Stimulated activated CD4-positive, alpha-beta T cell treated with anti-CD3 and anti-CD28 coated beads, Interleukin-2, amount 100 ng/mL, for 24 hours (primary cell): ENCODE data around the gene IQSEC1.

ENCODE experiments used
- DNase-seq, 2 donors: peaks; one replicate each; pipeline ENCODE4 v3.0.0-alpha.2; 2020

IQSEC1 gene

DNA sequence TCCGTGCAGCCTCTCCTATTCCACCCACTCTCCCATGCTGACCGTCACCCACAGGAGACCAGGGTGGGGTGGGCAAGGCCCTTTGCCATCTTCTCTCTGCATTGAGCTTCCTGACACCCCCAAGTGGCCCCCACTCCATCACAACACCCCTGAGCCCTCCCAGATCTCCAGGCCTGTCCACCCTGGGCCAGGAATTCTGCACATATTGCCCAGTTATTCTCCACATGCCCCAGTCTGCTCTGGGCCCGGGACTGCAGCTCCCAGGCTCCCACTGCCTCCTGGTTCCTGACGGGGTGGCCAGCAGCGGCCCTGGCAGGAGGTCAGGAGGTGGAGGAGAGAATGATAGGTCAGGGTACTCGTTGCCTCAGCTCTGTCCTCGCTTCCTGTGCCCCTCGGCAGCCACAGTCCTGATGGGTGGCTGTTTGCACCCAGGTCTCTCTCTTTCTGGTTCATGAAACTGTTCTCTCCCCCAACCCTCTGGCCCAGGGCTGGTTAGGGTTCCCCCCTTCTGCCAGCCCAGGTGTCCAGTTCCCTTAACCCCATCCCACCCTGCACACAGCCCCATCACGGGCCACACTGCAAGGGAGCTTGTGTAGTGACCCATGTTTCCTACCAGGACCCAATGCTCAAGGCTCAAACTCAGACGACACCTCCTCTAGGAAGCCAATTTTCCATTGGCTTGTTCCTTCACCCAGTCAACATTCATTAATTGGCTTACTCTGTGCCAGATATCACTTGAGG lies 47.3 kb downstream of the IQSEC1 start:
- DNase-seq: no peak

DNA sequence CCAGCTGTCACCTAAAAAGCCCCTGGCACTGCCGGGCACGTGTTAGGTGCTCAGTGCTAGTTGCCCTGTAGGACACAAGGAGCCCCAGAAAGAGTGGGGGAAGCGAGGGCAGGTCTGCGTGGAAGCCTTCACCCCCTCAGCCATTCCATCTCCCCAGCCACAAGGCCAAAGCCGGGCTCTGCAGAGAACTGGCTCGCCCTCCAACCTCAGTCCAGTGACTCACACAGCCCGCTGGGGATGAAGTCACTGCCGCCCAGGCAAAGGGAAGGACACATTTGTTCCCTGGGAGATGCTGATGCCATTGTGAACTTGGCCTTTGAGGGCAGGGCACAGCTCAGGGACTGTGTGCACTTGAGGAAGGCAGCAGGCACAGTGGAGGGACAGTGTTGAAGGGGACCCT lies 48.1 kb downstream of the IQSEC1 start:
- DNase-seq: no peak

DNA sequence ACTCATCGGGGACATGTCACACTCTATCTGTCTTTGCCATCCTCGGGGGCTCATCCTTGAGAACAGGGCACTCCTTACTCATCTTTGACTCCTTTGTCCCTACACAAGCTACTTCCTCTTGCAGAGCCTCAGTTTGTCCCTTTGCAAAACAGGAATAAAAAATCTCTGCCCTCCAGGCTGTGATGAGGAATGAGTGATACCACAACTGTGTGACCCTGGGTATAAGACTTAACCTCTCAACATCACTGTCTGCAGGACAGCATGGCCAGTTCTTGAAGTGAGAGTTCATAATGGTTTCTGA lies 48.5 kb downstream of the IQSEC1 start:
- DNase-seq: no peak

DNA sequence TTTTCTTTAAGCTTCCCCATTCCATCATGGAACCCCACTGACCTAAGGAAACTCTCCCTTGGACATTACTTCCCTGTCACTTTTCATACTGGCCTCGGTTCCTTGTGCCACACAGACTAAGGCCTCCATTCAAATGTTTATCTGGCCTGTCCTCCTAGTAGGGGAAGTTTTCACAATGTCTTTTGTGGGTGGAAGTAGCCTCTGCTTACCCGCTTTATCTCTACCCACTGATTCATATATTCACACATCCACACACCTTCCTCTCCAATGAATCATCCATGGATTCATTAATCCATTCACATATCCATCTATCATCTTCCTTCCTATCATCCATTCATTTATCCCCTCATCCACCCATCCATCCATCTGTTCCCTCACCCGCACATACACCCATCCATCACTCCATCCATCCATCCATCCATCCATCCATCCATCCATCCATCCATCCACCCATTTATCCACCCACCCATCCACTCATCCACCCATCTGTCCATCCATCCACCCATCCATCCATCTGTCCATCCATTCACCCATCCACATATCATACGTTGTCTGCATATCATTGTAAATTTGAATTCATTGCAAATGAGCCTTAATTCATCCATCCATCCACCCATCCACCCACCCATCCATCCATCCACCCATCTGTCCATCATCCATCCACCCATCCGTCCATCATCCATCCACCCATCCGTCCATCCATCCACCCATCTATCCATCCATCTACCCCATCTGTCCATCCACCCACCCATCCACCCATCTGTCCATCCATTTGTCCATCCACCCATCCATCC lies 49.1 kb downstream of the IQSEC1 start:
- no peak for DNase-seq

DNA sequence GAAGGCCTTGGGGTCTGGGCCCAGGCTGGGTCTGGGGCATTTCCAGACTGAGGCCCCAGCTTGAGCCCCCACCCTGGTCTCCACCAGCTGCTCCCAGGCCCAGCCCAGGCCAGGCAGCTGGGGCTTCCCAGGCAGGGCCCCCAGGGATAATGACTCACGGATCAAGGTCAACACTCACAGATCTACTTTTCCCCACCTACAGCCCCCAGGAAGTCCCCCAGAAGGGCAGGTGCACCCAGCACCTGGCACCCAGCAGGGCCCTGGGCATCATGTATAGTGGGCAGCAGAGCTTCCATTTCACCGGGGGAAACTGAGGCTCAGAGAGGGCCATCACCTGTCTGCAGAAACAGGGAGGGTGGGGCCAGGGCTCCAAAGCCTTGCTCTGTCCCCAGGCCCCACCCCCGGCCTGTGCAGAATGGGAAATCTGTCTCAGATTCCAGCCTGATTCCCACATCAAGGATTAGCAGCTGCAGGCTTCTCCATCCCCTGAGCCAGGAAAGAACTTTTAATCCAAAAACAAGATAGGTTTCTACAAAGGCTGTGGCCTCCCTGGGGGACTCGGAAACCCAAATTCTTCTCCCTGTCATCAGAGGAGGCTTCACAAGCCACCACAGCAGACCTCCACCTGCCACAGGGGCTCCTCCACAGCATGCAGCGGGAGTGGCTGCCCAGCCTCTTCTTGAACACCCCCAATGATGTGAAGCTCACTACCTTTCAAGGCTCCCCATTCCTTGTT lies 49.8 kb downstream of the IQSEC1 start:
- no peak for DNase-seq

DNA sequence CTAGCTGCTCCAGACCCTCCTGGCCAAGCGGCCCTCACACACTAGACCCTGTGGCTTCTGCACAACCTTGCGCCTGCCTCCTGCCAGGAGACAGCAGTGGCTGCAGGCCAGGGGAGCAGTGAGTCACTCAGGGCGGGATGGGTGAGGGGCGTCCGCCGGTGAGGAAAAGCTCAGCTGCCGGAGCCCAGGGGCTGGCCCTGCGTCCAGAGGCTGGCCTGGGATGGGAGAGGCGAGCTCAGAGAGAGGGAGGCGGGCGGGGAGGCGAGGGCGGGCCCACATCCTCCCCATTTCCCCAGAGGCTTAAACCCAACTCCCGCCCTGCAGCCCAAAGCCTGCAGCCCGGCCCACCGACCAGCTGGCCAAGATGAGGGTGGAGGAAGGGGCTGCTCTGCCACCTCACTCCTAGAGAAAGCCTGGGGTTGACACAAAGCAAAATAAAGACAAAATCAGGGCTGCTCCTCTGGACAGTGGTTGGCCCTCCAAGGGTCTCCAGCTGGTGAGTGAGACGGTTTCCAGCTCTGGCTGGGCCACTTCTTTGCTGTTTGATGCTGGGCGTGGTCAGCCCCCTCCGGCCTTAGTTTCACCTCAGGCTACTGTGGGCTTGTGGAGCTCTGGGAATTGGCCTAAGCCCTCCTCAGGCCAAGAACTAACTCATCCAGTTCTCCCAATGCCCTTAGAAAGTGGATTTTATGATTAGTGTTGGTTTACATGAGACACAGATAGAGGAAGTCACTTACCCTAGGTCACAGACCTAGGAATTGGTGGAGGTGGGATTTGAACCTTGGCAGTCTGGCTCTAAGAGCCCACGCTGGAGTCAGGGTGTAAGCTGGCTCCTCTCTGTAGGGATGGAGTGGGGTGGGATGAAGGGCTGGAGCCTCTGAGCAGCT lies 50.6 kb downstream of the IQSEC1 start:
- no peak for DNase-seq

DNA sequence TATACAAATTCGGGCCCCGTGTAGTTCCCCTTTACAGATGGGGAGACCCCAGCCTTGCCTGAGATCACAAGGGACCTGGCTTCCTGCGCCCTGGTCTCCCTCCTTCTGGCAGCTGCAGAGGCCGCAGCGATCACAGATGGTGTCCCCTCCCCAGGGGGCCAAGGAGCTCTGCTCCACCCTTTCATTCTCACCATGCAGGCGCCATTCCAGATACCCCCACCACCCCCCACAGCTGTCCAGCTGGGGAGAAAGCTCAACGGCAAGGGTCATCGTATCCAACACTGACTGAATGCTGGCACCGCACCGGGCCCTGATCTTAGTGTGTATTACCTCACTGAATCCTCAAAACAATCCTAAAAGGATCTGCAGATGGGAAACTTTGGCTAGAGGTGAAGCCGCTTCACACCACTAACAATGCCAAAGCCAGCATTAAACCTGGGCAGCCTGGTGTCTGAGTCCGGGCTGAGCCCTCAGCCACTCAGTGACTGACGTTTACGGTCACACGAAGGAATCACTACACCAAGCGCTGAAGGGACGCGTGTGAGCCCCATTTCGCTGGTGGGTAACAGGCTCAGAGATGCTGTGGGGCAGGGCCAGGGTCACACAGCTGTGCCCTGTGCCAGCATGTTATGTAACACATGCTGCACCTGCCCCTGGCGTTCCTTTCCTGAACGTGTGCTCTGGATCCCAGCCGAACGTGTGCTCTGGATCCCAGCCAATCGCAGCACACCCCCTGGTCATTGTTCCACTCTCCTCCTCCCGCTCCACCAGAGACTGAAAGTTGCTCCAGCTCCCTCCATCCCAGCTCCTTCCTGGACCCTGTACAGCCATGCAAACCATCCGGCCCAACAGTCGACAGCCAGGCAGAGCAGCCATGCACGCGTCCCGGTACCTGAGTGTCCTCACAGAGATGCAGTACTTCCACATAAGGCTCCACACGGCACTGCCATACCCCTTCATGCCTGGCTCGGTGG lies 51.8 kb downstream of the IQSEC1 start:
- DNase-seq: no peak

DNA sequence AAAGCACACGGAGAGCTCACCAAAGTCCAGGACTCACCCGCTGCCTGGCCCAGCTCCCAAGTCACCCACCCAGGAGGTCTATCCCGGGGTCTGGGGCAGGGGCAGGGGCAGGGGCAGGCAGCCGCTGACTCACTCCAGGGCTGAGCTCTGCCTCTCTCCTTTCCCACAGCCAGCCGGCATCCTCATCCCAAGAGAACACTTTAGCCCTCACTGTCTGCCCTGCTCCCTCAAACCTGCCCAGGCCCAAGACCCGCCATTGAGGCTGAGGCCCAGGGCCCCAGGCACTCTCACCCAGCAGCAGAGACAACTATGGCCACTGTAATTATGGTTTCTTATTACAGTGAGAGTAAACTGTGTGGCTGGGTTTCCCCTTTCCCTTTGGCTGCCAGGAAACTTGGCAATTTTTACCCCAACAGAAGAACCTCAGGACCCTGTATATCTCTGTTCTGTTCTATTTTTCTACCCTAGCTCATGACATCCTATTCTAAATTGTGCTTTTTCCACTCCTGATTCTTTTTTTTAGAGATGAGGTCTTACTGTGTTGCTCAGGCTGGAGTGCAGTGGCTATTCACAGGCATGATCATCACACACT lies 53.0 kb downstream of the IQSEC1 start:
- DNase-seq: no peak

DNA sequence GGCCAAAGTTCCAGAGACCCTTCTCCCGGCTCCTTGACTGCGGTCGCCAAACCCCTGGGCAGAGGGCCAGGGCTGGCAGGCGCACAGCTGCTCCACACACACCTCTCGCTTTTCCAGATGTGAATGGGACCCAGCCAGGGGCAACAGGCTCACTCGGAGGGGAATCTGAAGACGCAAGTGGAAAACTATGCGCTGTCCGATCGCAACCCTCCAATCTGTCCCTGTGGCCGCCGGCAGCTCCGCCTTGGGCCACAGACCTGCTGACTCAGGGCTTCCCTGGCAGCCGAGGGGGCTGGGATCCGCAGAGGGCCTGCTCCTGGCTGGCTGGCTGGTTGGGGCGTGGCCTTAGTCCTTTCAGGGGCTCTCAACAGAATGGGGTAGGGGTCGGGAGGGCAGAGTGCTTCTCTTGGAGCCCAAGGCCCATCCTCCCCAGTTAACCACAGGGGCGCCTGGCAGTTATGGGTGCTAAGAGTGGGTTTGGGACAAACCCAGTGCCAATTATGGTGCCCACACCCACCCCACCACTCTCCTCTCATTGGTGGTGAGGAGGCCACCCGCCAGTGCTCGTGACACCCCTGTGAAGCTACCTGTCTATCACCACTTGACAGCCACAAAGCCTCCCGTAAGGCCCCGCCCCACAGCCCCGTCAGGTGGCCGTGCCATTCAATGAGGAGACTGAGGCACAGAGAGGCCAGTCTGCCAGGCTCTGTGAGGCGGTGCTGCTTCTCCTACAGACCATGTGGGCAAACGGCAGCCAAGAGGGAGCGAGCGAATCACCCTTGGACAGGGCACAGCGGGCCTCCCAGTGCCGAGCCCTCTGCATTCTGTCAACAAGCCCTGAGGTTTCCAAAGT lies 53.8 kb downstream of the IQSEC1 start:
- DNase-seq: no peak

DNA sequence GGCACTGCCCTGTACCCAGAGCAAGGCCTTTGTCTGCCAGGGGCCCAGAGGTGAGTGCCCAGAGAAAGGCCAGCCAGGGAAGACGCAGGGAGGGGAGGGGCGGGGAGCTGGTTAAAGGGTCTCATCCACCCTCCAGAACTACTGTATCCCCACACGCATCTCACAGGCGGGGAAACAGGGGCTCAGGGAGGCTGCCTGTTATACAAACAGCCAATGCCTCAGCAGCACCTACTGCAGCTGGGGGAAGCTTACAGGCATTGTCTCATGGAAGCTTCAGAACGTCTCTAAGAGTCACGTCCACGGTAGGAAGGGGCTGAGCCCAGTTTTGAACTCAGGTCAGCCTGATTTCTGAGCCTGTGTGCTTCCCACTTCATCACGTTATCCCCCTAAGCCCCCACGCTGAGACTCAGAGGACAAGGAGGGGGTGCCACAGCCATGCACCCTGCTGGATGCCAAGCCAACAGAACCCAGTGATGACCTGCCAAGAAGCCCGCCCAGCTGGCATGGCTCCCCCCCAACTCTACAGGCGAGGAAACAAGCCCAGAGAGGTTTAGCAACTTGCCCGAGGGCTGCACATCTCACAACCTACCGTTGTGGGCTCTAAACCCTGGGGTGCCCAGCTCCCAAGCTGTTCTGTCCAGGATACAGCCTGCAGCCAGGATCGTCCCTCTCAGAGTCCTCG lies 54.5 kb downstream of the IQSEC1 start:
- DNase-seq: no peak

DNA sequence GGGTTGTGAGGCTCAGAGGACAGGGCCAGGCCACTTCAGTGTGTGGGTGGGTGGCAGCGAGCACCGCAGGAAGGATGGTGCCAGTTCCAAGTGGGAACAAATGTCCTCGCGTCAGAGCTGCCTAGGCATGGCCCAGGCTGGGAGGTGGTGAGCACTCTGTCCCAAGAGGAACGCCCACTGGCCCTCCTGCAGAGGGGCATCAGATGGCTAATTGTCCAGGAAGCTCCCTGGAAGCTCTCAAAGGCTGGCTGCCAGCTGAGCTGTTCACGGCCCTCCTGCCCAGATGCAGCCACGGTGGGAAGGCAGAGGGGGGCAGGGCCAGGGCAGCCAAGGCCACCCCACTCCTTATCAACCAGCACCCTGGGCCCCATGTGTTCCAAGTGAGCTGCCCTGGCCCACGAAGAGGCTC lies 55.2 kb downstream of the IQSEC1 start:
- no peak for DNase-seq

DNA sequence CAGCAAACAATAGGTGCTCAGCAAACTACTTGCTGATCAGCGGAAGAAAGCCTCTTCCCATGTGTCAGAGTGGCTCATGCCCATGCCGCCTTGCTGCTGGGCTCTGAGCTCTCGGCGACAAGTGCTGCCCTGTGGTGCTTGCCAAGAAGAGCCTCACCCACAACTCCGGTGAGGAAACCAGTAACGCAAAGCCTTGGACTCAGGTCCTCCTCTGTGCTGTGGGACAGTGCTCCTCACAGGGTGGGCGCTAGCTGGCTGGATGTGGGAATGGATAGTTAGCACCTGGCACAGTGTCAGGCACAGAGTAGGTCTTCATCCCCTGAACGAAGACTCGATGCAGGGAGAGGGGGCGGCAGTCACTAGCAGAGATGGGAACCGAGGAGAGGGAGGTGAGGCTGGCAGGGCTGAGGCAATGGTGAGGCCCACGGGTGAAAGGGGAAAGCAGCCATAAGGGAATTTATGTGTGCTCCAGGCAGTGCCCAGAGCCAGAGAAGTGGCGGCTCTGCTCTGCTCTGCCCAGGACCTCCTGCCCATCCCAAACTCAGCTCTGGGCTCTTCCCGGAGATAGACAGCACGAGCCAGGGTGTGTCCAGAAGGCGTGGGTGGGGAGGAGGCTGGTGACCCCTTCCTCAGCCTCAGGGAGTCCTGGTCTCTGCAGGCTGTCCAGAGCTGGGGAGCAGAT lies 55.7 kb downstream of the IQSEC1 start:
- no peak for DNase-seq

DNA sequence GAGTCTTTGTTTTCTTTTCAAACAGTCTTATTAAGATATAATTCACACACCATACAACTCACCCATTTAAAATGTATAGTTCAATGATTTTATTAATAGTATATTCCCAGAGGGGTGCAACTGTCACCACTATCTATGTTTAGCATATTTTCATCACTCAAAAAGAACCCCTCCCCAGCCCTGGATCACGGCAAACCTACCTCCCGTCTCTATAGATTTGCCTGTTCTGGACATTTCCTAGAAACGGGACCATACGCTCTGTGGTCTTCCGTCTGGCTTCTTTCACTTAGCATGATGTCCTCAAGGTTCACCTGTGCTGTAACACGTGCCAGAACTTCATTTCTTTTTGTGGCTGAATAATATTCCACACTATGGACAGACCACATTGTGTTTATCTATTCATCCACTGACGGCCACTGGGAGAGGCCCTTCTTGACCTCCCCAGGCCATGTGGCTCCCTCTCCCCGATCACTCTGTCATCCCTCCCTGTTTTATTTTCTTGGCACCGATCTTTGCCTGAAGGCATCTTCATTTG lies 56.4 kb downstream of the IQSEC1 start:
- DNase-seq: no peak

DNA sequence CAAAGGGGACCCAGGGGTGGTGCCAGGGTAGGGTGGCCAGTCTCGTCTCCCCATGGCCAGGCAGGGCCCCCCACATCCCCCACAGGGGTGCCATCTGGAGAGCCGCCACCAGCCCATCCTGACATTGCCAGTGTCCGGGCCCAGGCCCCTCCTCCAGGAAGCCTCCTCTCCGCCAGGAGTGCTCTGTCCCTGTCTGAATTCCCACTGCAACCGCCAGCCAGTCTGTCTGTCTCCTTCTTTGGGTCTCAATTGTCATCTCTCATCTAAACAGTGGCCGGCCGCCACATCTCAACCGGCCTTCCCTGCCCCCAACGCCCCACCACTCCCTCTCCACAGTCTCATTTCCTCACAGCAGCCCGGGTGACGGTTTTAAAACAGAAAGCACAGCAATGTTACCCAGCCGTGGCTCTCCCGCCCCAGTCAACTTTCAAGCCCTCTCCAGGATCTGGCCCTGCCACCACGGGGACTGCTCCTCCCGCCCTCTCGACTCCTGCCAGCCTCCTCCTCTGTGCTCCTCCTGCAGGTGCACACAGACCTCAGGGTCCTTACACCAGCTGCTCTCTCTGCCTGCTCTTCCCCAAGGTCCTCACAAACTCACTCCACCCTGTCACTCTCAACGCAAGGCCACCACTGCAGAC lies 57.0 kb downstream of the IQSEC1 start:
- DNase-seq: peak; percentile 54 to 59

DNA sequence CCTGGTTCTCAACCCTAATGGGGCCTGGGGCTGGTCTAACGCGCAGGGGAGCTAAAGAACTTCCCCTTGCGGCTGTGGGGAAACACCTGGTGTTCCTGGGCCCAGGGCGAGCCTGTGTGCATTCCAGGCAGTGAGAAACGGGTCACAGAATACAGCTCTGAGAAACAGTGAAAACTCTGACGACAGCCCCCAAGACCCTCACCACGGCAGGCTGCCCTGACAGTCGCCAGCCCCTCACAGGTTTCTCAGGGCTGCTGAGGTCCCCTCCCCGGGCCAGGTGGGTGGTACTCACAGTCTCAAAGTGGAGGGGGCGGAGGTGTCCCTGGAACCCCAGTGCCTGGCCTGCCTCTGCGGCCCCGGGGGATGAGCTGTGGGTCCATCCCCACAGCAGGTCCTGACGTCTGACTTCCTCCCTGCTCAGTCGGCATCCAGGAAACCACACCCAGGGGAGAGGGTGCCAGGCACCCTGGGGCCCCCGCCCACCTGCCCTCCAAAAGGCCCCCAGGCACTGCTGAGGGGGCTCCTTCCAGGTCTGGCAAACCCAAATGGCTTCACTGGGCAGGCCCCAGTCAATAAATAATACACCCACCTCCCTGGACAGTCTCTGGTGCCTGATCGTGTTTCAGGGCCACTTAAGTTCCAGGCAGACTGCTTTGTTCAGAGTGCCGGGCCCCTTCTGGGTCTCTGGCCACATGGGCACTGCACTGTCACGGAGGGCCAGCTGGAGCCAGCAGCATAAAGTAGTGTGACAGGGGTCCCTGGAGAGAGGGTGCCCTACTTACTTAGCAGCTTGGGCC lies 57.7 kb downstream of the IQSEC1 start:
- DNase-seq: peak; percentile 55 to 61

DNA sequence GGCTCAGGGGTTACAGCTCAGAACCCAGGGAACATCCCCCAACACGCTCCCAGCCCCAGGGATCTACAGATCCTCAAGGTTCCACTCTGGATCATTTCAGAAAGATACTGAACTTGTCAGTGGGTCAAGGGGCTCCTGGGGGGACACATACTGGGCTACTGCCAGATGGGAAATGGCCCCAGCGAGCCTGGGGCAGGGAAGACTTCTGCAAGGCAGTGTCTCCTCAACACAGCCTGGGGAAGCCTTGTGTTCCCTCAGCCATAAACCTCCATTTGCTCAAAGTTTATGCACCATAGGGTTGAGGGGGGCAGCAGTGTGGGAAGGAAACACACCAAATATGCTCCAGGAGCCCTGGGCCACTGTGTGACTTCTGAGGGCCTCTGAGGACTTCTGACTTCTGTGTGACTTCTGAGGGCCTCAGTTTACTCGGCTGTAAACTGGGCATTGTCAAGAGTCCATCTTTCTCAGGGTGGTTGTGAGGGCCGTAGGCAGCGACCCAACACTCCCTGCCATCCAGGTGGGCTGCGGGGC lies 58.4 kb downstream of the IQSEC1 start:
- DNase-seq: no peak
